Astrocyte (in vitro differentiated cells and primary cell): ENCODE data around the gene SORBS2.

ENCODE experiments used
- CTCF ChIP-seq: IDR thresholded peaks from 2 replicates; pipeline ENCODE4 v1.5.1; 2011; ENCODE audit warnings: low read depth, mild to moderate bottlenecking, inconsistent platforms, low read length, moderate library complexity; ENCODE audit not compliant: insufficient read depth
- EZH2 ChIP-seq: IDR thresholded peaks from 2 replicates; pipeline ENCODE4 v1.6.1; 2012; ENCODE audit warnings: mild to moderate bottlenecking, low read length, inconsistent platforms; ENCODE audit not compliant: insufficient read depth

GRCh38 chr4:185538806-185539205 is 273.2 kb downstream of the SORBS2 start:
- no peak for TF ChIP-seq CTCF
- TF ChIP-seq EZH2 = no peak
